A549 treated with AZD2906 at 1 μM for 4 hours (cell line): ENCODE data around the gene EFEMP2. TPM values are rescaled to one million over a fixed set of nuclear protein-coding genes. Genes with fewer than 3 reads are reported as not detected.

ENCODE experiments used
- total RNA-seq: library from RNA; stranded (reverse); fragments of 200-300 nt; extraction: Qiagen RNA extraction; gene quantifications from 5 replicates; pipeline ENCODE4 v1.2.3, GENCODE V29; 2022

EFEMP2 gene
- total RNA-seq = 0.49 to 1.1 TPM (median 0.97 TPM) in 5 replicates

GRCh38 chr11:65872586-65873317 lies at the start of gene EFEMP2:
EFEMP2 (minus strand) TSS chr11:65872800; CDS start chr11:65872354, 446 bp downstream.

GRCh38 chr11:65919141-65919572 lies 46.6 kb upstream of the EFEMP2 start, which contains the start of gene DRAP1:
DRAP1 (plus strand) TSS chr11:65919426; CDS start chr11:65919502, 76 bp downstream.

GRCh38 chr11:65918211-65919140 lies 45.9 kb upstream of the EFEMP2 start, which contains the start of gene C11orf68:
C11orf68 (minus strand) TSS chr11:65919062; CDS start chr11:65919031, 31 bp downstream.

GRCh38 chr11:65900125-65900898 lies 27.7 kb upstream of the EFEMP2 start, which contains the start of gene FOSL1:
FOSL1 (minus strand) TSS chr11:65900388; CDS start chr11:65900339, 49 bp downstream.

GRCh38 chr11:65890324-65891218 lies 18.0 kb upstream of the EFEMP2 start, which contains the start of gene CCDC85B:
CCDC85B (plus strand) TSS chr11:65890673; CDS start chr11:65890784, 111 bp downstream.

GRCh38 chr11:65888163-65888814 lies 15.7 kb upstream of the EFEMP2 start, which contains the start of gene FIBP:
FIBP (minus strand) TSS chr11:65888471; CDS start chr11:65888418, 53 bp downstream.

GRCh38 chr11:65879617-65880016 lies 7.0 kb upstream of the EFEMP2 start, which contains the start of gene CTSW:
CTSW (plus strand) TSS chr11:65879837; CDS start chr11:65879855, 18 bp downstream.

GRCh38 chr11:65860278-65861164 lies 12.1 kb downstream of the EFEMP2 start, which contains the start of gene MUS81:
MUS81 (plus strand) TSS chr11:65860433; CDS start chr11:65860754, 321 bp downstream.

GRCh38 chr11:65857853-65858680 lies 14.5 kb downstream of the EFEMP2 start, which contains the start of gene CFL1:
CFL1 (minus strand) TSS chr11:65858180; CDS start chr11:65858099, 81 bp downstream.

GRCh38 chr11:65833297-65834030 lies 39.1 kb downstream of the EFEMP2 start, which contains the start of gene SNX32:
SNX32 (plus strand) TSS chr11:65833963; CDS start chr11:65834066, 103 bp downstream.

Other genes starting within 250 kb of the EFEMP2 start
- 14.3 to 21.2 TPM (median 19.7 TPM) in 5 replicates for gene SIPA1, start 234.7 kb downstream of the EFEMP2 start, total RNA-seq
- gene RELA, start 209.9 kb downstream of the EFEMP2 start, total RNA-seq = 63.5 to 78.0 TPM (median 73.7 TPM) in 5 replicates
- gene KAT5, start 160.5 kb downstream of the EFEMP2 start, total RNA-seq = 40.9 to 56.0 TPM (median 50.3 TPM) in 5 replicates
- 28.0 to 49.4 TPM (median 47.9 TPM) in 5 replicates for gene RNASEH2C, start 152.0 kb downstream of the EFEMP2 start, total RNA-seq
- gene AP5B1, start 91.8 kb downstream of the EFEMP2 start, total RNA-seq = 9.7 to 13.2 TPM (median 12.3 TPM) in 5 replicates
- gene OVOL1, start 85.7 kb downstream of the EFEMP2 start, total RNA-seq = 0.04 to 0.15 TPM (median 0.10 TPM) in 5 replicates
- 0.05 to 0.08 TPM (median 0.06 TPM) in 5 replicates for gene SNX32, start 38.8 kb downstream of the EFEMP2 start, total RNA-seq
- 1,981 to 2,375 TPM (median 2,303 TPM) in 5 replicates for gene CFL1, start 14.6 kb downstream of the EFEMP2 start, total RNA-seq
- 24.7 to 35.0 TPM (median 32.8 TPM) in 5 replicates for gene MUS81, start 12.4 kb downstream of the EFEMP2 start, total RNA-seq
- gene CTSW, start 7.0 kb upstream of the EFEMP2 start, total RNA-seq = 0.07 to 0.11 TPM in 2 of 5 replicates, not detected in the others
- 72.3 to 88.2 TPM (median 83.5 TPM) in 5 replicates for gene FIBP, start 15.7 kb upstream of the EFEMP2 start, total RNA-seq
- gene CCDC85B, start 17.9 kb upstream of the EFEMP2 start, total RNA-seq = 21.8 to 44.1 TPM (median 43.2 TPM) in 5 replicates
- gene FOSL1, start 27.6 kb upstream of the EFEMP2 start, total RNA-seq = 97.3 to 161 TPM (median 118 TPM) in 5 replicates
- gene C11orf68, start 46.3 kb upstream of the EFEMP2 start, total RNA-seq = 30.9 to 49.9 TPM (median 44.6 TPM) in 5 replicates
- 162 to 254 TPM (median 207 TPM) in 5 replicates for gene DRAP1, start 46.6 kb upstream of the EFEMP2 start, total RNA-seq
- not detected in 5 replicates for gene TSGA10IP, start 72.7 kb upstream of the EFEMP2 start, total RNA-seq
- gene SART1, start 88.9 kb upstream of the EFEMP2 start, total RNA-seq = 40.2 to 59.5 TPM (median 54.5 TPM) in 5 replicates
- 35.6 to 48.5 TPM (median 38.7 TPM) in 5 replicates for gene EIF1AD, start 129.4 kb upstream of the EFEMP2 start, total RNA-seq
- 374 to 488 TPM (median 470 TPM) in 5 replicates for gene BANF1, start 129.7 kb upstream of the EFEMP2 start, total RNA-seq
- not detected in 5 replicates for gene CST6, start 139.2 kb upstream of the EFEMP2 start, total RNA-seq
- 1.1 to 1.5 TPM (median 1.3 TPM) in 5 replicates for gene CATSPER1, start 153.7 kb upstream of the EFEMP2 start, total RNA-seq
- gene GAL3ST3, start 176.4 kb upstream of the EFEMP2 start, total RNA-seq = not detected in 5 replicates
- gene SF3B2, start 179.6 kb upstream of the EFEMP2 start, total RNA-seq = 163 to 185 TPM (median 169 TPM) in 5 replicates
- gene PACS1, start 197.5 kb upstream of the EFEMP2 start, total RNA-seq = 61.1 to 91.1 TPM (median 82.8 TPM) in 5 replicates